ENCODE results near the gene REELD1.

REELD1 gene

DNA sequence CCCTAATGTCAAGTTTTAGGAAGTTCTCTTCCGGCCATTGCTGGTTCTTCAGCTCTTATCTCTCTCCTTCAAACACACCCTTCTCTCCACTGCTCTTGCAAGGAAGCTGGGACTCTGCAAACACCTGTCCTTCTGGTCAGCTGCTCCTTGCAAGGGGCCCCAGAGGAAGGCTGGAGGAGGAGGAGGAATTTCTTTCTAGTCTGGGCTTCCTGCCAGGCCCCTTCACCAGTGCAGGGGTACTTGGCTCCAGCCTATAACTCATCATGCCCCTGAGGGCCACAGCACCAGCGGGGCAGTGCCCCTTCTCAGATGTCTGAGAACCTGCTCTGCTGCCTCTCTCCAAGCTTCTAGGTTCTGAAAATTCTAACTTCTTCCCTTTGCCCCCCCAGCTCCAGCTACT, 46.7 kb downstream of the REELD1 start:
- Histone ChIP-seq H3K27ac (ENCODE audit: low read length) (no peak overlapping the region), H3K4me3 (ENCODE audit: low read length) (no peak overlapping the region), H3K4me1 (ENCODE audit: control insufficient read depth, insufficient read depth, low read length) (no peaks in the 10 kb centered on the region), H3K27me3 (ENCODE audit: control insufficient read depth, insufficient read depth, low read length) (no peaks in the 10 kb centered on the region), H3K36me3 (ENCODE audit: control insufficient read depth, insufficient read depth, low read length) (no peaks in the 10 kb centered on the region), H3K9me3 (ENCODE audit: control insufficient read depth, insufficient read depth, low read length) (no peaks in the 10 kb centered on the region)
- WGBS (ENCODE audit: insufficient coverage, insufficient read length), result no CpG with 5 or more reads among the region's 2 CpGs
- no peak for DNase-seq (ENCODE audit: low read depth, low spot score)

DNA sequence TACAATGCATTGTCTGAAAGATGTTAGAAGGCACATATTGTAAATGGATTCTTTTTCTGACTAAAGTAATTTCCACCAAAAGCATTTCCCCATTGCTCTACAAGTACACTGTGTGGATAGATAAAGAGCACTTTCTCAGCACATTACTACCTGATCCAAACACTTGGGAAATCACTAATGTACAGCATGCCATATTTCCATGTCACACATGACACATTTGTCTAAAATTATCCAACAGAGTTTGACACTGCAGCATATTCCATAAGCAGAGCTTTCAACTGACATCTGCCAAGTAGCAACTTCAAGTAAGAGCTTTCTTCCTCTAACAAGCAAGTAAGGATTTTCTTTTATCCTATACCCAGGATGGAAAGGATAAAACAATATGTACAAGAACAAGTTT, 49.5 kb downstream of the REELD1 start:
- H3K27me3 ChIP-seq (ENCODE audit: control insufficient read depth, insufficient read depth, low read length), result no peaks in the 10 kb centered on the region; the same call in 1 of the 2 replicates
- no peak overlapping the region for H3K27ac ChIP-seq (ENCODE audit: low read length)
- H3K4me3 ChIP-seq (ENCODE audit: low read length), result no peak overlapping the region
- no peaks in the 10 kb centered on the region for H3K9me3 ChIP-seq (ENCODE audit: control insufficient read depth, insufficient read depth, low read length)
- peaks cover 3% of the 10 kb centered on the region; the same call in 1 of the 2 replicates for H3K4me1 ChIP-seq (ENCODE audit: control insufficient read depth, insufficient read depth, low read length)
- no peaks in the 10 kb centered on the region for H3K36me3 ChIP-seq (ENCODE audit: control insufficient read depth, insufficient read depth, low read length)
- DNase-seq (ENCODE audit: low read depth, low spot score), result no peak

DNA sequence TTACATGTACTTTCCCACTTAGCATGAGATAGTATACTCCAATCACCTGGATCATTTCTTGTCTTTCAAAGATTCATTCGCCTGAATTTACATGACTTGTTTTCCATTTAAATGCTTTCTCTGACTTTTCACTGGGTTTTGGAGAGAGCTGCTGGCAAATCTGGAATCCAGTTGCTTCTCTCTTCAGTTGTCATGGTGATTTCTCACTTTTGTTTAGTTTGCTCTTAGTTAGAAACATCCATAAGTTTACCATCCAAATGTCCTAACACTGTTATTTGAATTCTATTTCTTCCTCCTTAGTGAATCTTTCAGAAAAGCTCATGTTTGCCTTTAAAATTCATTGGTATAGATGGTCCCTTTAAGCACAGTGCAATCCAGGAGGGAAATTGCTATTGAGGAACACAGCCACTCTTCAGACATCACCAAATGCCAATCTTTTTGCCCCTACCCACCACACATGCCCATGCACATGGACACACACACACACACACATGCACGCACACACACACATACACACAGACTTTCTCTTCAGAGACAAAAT, 51.7 kb downstream of the REELD1 start:
- H3K27me3 ChIP-seq (ENCODE audit: control insufficient read depth, insufficient read depth, low read length), result no peaks in the 10 kb centered on the region; the same call in 1 of the 2 replicates
- H3K4me3 ChIP-seq (ENCODE audit: low read length), result no peak overlapping the region
- DNase-seq (ENCODE audit: low read depth, low spot score), result no peak
- H3K9me3 ChIP-seq (ENCODE audit: control insufficient read depth, insufficient read depth, low read length), result no peaks in the 10 kb centered on the region
- WGBS (ENCODE audit: insufficient coverage, insufficient read length), result no CpG with 5 or more reads among the region's 2 CpGs
- H3K27ac ChIP-seq (ENCODE audit: low read length), result no peak overlapping the region
- H3K36me3 ChIP-seq (ENCODE audit: control insufficient read depth, insufficient read depth, low read length), result no peaks in the 10 kb centered on the region
- H3K4me1 ChIP-seq (ENCODE audit: control insufficient read depth, insufficient read depth, low read length), result peaks cover 3% of the 10 kb centered on the region; the same call in 1 of the 2 replicates

DNA sequence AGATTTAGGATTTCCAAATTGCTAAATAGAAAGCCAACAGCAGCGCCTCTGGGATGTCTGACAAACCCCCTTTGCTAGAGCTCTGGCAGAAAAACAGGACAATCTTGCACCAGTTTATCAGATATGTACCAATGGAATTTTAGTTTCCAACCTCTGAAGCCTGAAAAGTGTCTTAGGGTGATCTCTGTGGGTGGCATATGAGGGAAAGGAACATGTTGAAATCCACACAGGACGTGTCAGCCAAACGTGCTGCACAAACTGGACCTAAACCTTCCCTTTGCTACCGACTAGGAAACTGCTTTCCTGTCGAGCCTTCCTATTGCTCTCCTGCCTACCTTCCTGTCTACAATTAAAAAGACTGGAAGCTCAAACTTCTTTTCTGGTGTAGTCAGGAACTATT, 53.5 kb downstream of the REELD1 start:
- H3K9me3 ChIP-seq (ENCODE audit: control insufficient read depth, insufficient read depth, low read length), result no peaks in the 10 kb centered on the region
- no peak for DNase-seq (ENCODE audit: low read depth, low spot score)
- WGBS (ENCODE audit: insufficient coverage, insufficient read length), result no CpG with 5 or more reads among the region's 5 CpGs
- no peaks in the 10 kb centered on the region; the same call in 1 of the 2 replicates for H3K27me3 ChIP-seq (ENCODE audit: control insufficient read depth, insufficient read depth, low read length)
- H3K4me1 ChIP-seq (ENCODE audit: control insufficient read depth, insufficient read depth, low read length), result peaks cover 3% of the 10 kb centered on the region; the same call in 1 of the 2 replicates
- no peaks in the 10 kb centered on the region for H3K36me3 ChIP-seq (ENCODE audit: control insufficient read depth, insufficient read depth, low read length)
- no peak overlapping the region for H3K4me3 ChIP-seq (ENCODE audit: low read length)
- no peak overlapping the region for H3K27ac ChIP-seq (ENCODE audit: low read length)

- Histone ChIP-seq H3K27ac (ENCODE audit: low read length) (no peak overlapping the region), H3K27me3 (ENCODE audit: control insufficient read depth, insufficient read depth, low read length) (no peaks in the 10 kb centered on the region; the same call in 1 of the 2 replicates), H3K4me3 (ENCODE audit: low read length) (no peak overlapping the region), H3K9me3 (ENCODE audit: control insufficient read depth, insufficient read depth, low read length) (no peaks in the 10 kb centered on the region), H3K4me1 (ENCODE audit: control insufficient read depth, insufficient read depth, low read length) (peaks cover 3% of the 10 kb centered on the region; the same call in 1 of the 2 replicates), H3K36me3 (ENCODE audit: control insufficient read depth, insufficient read depth, low read length) (no peaks in the 10 kb centered on the region)
- no peak for DNase-seq (ENCODE audit: low read depth, low spot score)
- WGBS (ENCODE audit: insufficient coverage, insufficient read length), result no CpG with 5 or more reads among the region's 2 CpGs
Observed at GRCh38 chr4:146269228-146269653, 54.9 kb downstream of the REELD1 start.

DNA sequence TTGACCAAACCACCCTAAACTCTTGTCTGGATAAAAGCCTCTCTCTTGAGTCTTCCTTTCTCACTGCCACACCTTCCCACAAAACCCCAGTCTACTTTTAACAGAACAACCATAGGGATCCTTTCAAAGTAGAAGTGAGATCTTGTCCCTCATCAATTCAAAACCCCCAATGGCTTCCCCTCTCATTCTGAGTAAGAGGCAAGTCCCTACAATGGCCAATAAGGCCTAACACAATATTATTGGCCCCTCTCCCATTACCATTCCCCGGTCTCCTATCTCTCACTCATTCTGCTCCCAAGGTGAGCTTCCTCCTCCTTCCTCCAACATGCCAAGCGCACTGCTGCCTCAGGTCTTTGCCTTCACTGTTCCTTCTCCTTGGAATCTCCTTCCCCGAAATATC, 57.1 kb downstream of the REELD1 start:
- DNase-seq (ENCODE audit: low read depth, low spot score), result no peak
- no peak overlapping the region for H3K27ac ChIP-seq (ENCODE audit: low read length)
- no peak overlapping the region for H3K4me3 ChIP-seq (ENCODE audit: low read length)
- WGBS (ENCODE audit: insufficient coverage, insufficient read length), result no CpG with 5 or more reads among the region's 3 CpGs
- H3K27me3 ChIP-seq (ENCODE audit: control insufficient read depth, insufficient read depth, low read length), result no peaks in the 10 kb centered on the region; the same call in 1 of the 2 replicates
- H3K36me3 ChIP-seq (ENCODE audit: control insufficient read depth, insufficient read depth, low read length), result no peaks in the 10 kb centered on the region
- H3K9me3 ChIP-seq (ENCODE audit: control insufficient read depth, insufficient read depth, low read length), result no peaks in the 10 kb centered on the region
- H3K4me1 ChIP-seq (ENCODE audit: control insufficient read depth, insufficient read depth, low read length), result 0 out of 2 replicates have a peak, but pooled peaks cover 1% of the 10 kb centered on the region

GRCh38 chr4:146273204-146273901, 59.0 kb downstream of the REELD1 start:
- WGBS (ENCODE audit: insufficient coverage, insufficient read length), result no CpG with 5 or more reads among the region's 5 CpGs
- Histone ChIP-seq H3K27me3 (ENCODE audit: control insufficient read depth, insufficient read depth, low read length) (no peaks in the 10 kb centered on the region), H3K4me3 (ENCODE audit: low read length) (no peak overlapping the region), H3K9me3 (ENCODE audit: control insufficient read depth, insufficient read depth, low read length) (no peaks in the 10 kb centered on the region), H3K4me1 (ENCODE audit: control insufficient read depth, insufficient read depth, low read length) (no peaks in the 10 kb centered on the region), H3K27ac (ENCODE audit: low read length) (no peak overlapping the region), H3K36me3 (ENCODE audit: control insufficient read depth, insufficient read depth, low read length) (no peaks in the 10 kb centered on the region)
- no peak for DNase-seq (ENCODE audit: low read depth, low spot score)

DNA sequence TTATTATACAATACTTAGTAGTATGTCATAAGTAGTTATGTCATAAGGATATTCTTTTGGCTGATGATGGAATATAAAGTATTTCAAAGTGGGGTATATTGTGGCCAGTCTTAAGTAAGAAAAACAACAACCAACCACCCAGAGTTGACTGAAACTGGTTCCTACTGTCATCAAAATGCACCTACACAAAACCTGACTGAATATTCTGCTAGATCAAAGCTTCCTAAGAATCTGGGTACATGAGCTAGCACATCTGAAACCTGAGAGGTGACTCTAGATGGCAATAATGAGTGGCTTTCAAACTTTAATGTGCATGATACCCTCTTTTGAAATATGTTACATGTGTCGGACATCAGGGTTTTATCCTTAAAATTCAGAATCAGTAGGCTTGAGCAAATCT, 60.4 kb downstream of the REELD1 start:
- no peaks in the 10 kb centered on the region for H3K36me3 ChIP-seq (ENCODE audit: control insufficient read depth, insufficient read depth, low read length)
- no peaks in the 10 kb centered on the region for H3K9me3 ChIP-seq (ENCODE audit: control insufficient read depth, insufficient read depth, low read length)
- WGBS (ENCODE audit: insufficient coverage, insufficient read length), result no CpG with 5 or more reads among the region's 1 CpG
- H3K27ac ChIP-seq (ENCODE audit: low read length), result no peak overlapping the region
- H3K4me3 ChIP-seq (ENCODE audit: low read length), result no peak overlapping the region
- no peaks in the 10 kb centered on the region for H3K27me3 ChIP-seq (ENCODE audit: control insufficient read depth, insufficient read depth, low read length)
- no peaks in the 10 kb centered on the region for H3K4me1 ChIP-seq (ENCODE audit: control insufficient read depth, insufficient read depth, low read length)
- DNase-seq (ENCODE audit: low read depth, low spot score), result no peak

DNA sequence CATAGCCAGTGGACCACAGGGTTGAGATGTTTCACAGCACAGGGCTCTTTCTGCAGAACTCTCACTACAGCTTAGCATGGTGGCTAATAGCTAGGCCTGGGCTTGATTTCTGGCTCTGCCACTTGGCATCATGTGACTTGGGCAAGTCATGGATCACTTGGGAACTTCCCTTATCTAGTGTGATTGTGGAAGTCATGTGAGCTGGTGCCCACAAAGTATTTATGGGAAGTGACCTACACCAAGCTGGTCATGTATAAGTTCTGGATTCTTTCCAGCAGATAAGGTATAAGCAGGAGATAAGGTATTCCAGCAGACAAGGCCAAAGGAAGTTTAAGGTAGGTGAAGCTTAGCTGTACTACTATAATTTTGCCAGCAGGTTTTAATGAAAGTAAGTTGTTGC, 61.0 kb downstream of the REELD1 start:
- Histone ChIP-seq H3K4me3 (ENCODE audit: low read length) (no peak overlapping the region), H3K36me3 (ENCODE audit: control insufficient read depth, insufficient read depth, low read length) (no peaks in the 10 kb centered on the region), H3K9me3 (ENCODE audit: control insufficient read depth, insufficient read depth, low read length) (no peaks in the 10 kb centered on the region)

DNA sequence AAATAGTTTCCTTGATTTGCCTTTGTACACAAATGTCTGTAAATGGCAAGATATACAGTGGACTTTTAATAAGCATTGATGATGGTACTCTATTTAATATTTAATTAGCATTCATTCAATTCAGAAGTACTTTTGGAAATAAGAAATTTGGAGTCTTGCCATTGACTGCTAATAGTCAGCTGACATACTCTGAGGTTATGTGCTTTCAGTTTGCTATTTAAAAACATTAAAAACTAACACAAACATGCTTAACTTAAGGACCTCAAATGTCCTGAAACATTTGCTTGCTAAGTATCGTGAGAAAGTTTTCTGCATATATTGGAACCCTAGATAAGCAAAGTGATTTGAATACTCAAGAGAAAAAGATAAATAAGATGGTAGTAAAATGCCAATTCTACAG, 64.6 kb downstream of the REELD1 start:
- no peaks in the 10 kb centered on the region for H3K36me3 ChIP-seq (ENCODE audit: control insufficient read depth, insufficient read depth, low read length)

More for the DNA sequence above, 61.0 kb downstream of the REELD1 start:
- no peak for DNase-seq (ENCODE audit: low read depth, low spot score)
- no peaks in the 10 kb centered on the region for H3K27me3 ChIP-seq (ENCODE audit: control insufficient read depth, insufficient read depth, low read length)
- no peak overlapping the region for H3K27ac ChIP-seq (ENCODE audit: low read length)
- no peaks in the 10 kb centered on the region for H3K4me1 ChIP-seq (ENCODE audit: control insufficient read depth, insufficient read depth, low read length)

More for the DNA sequence above, 64.6 kb downstream of the REELD1 start:
- no peak for DNase-seq (ENCODE audit: low read depth, low spot score)
- H3K27ac ChIP-seq (ENCODE audit: low read length), result no peak overlapping the region
- H3K9me3 ChIP-seq (ENCODE audit: control insufficient read depth, insufficient read depth, low read length), result no peaks in the 10 kb centered on the region
- no peaks in the 10 kb centered on the region for H3K27me3 ChIP-seq (ENCODE audit: control insufficient read depth, insufficient read depth, low read length)
- no CpG with 5 or more reads among the region's 1 CpG for WGBS (ENCODE audit: insufficient coverage, insufficient read length)
- H3K4me1 ChIP-seq (ENCODE audit: control insufficient read depth, insufficient read depth, low read length), result no peaks in the 10 kb centered on the region
- no peak overlapping the region for H3K4me3 ChIP-seq (ENCODE audit: low read length)
